Colonic mucosa (tissue), 4 donors: ENCODE results near the gene FMR1. TPM values are rescaled to one million over a fixed set of nuclear protein-coding genes. Genes with fewer than 3 reads are reported as not detected.

Experiments
- DNase-seq: peaks from one replicate; pipeline ENCODE4 v3.0.0-alpha.2; 2020
- H3K27ac ChIP-seq: fragments of 200-600 bp; one replicate; pipeline ENCODE4 v1.8.0; 2021
- H3K27me3 ChIP-seq: fragments of 200-600 bp; one replicate; pipeline ENCODE4 v1.8.0; 2021
- H3K36me3 ChIP-seq: fragments of 200-600 bp; one replicate; pipeline ENCODE4 v1.8.0; 2021
- H3K4me1 ChIP-seq: fragments of 200-600 bp; one replicate; pipeline ENCODE4 v1.8.0; 2021; ENCODE audit warnings: mild to moderate bottlenecking
- H3K4me3 ChIP-seq: fragments of 200-600 bp; one replicate; pipeline ENCODE4 v1.8.0; 2021
- H3K9ac ChIP-seq, 2 donors: one replicate each; pipeline ENCODE4 v1.7.0; 2013; ENCODE audit warnings: control low read depth in 2 of 2, low read depth in 2 of 2, low read length in 2 of 2
- H3K9me3 ChIP-seq: fragments of 200-600 bp; one replicate; pipeline ENCODE4 v1.8.0; 2021
- CTCF ChIP-seq: fragments of 200-600 bp; IDR thresholded peaks from one replicate; pipeline ENCODE4 v1.8.0; 2022; ENCODE audit warnings: antibody characterized with exemption, mild to moderate bottlenecking
- intact Hi-C: fragments of 100-400 bp; cut with DNase I; formaldehyde crosslinking; loops from one replicate; pipeline ENCODE4 v1.14.1; 2022
- total RNA-seq, 2 donors: library from RNA; stranded (reverse); fragmentation: NEBNext Ultra II Directional in 1 of 2; extraction: Animal tissue kit (Norgen Biotek cat#: 25700) in 1 of 2; gene quantifications; one replicate each; pipeline ENCODE4 v1.2.1, GENCODE V29; 2021
- donor health status: healthy.
- donor health status: DM: no; HTN: no; CAD: no.
- donor health status: DM: no; HTN: no; CAD: no.

FMR1 gene
- total RNA-seq, 2 donors from 2014 or later = 39.3 to 45.0 TPM

- no peak overlapping the region for H3K9ac ChIP-seq
- no peaks in the 10 kb centered on the region for H3K36me3 ChIP-seq
- no peaks in the 10 kb centered on the region for H3K27me3 ChIP-seq
- H3K27ac ChIP-seq = no peak overlapping the region
- H3K4me3 ChIP-seq = no peak overlapping the region
- no peak for DNase-seq
- H3K4me1 ChIP-seq = no peaks in the 10 kb centered on the region
- no peak for TF ChIP-seq CTCF
- intact Hi-C loops = no loop called here
- H3K9me3 ChIP-seq = no peaks in the 10 kb centered on the region
These were observed 12.8 kb upstream of the FMR1 start for GRCh38 chrX:147898951-147899350.

DNA sequence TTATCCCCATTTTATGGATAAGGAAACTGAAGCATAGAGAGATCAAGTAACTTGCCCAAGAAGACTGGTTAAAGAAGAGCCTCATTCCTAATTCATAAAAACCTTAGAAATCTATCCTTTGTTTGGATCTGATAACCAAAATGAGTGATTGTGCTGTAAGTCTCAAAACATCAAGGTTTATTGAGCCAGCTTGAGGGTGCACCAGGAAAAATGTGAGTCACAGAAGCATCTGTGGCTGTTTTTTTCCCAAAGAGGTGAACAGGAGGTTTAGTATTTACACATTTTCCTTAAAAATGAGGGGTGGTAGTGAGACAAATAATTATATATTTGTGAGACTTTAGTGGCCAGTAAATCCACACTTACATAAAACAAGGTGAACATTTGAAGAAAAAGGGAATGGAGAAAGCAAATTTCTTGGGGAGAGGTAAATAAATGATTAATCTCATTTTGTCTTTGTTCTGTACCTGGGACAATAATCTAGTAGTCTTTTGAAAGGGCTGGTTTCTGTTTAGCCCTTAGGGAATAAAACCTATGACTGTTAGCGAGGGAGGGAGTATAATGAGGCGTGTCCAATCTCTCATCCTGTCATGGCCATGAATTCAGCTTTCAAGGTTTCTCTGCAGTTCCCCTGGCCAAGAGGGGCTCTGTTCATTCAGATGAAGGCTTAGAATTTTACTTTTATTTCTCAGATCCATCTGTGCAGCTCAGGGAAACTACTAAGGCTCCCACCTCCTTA, 12.2 kb upstream of the FMR1 start:
- Histone ChIP-seq H3K9ac (no peak overlapping the region), H3K4me1 (no peaks in the 10 kb centered on the region), H3K4me3 (no peak overlapping the region), H3K9me3 (no peaks in the 10 kb centered on the region), H3K36me3 (no peaks in the 10 kb centered on the region), H3K27ac (no peak overlapping the region), H3K27me3 (no peaks in the 10 kb centered on the region)
- no peak for TF ChIP-seq CTCF
- no peak for DNase-seq
- intact Hi-C loops = no loop called here

- TF ChIP-seq CTCF = no peak
- Histone ChIP-seq H3K27ac (no peak overlapping the region), H3K36me3 (no peaks in the 10 kb centered on the region), H3K4me1 (no peaks in the 10 kb centered on the region), H3K9ac (no peak overlapping the region), H3K9me3 (no peaks in the 10 kb centered on the region), H3K4me3 (no peak overlapping the region), H3K27me3 (no peaks in the 10 kb centered on the region)
- DNase-seq = no peak
- intact Hi-C loops = no loop called here
These were observed 11.4 kb upstream of the FMR1 start for GRCh38 chrX:147900349-147900748.

DNA sequence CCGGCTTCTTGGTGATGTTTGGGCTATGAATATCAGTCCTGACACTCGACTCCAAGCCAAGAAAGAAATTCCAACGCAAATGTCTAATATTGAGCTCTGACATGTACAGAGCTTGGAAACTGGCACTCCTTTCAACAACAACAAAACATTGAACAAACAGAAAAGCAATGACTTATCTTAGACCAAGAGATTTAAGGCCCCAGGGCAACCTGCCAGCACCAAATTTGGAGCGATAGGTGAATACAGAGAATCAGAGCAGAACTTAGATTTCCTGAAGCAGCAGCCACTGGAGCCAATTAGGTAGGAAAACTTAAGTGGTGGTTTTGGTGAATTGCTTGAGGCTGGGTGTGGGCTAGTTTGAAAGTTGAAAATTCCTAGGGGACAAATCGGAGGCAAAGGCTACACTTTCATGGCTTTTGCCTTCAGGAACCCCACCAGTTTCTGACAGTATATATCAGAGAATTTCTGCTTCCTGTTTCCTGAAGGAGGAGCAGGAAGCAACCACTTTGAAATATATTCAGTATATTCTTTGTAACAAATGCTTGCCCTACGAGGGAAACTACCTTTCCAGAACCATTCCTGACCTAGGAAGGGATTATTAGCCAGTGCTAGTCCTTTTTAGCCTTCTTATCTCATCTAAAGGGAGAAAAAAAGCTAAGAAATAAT, 10.1 kb upstream of the FMR1 start:
- DNase-seq = no peak
- no peak overlapping the region for H3K9ac ChIP-seq
- no peak overlapping the region for H3K4me3 ChIP-seq
- H3K4me1 ChIP-seq = no peaks in the 10 kb centered on the region
- intact Hi-C loops = no loop called here
- no peak for TF ChIP-seq CTCF
- H3K27me3 ChIP-seq = no peaks in the 10 kb centered on the region
- H3K27ac ChIP-seq = no peak overlapping the region
- no peaks in the 10 kb centered on the region for H3K36me3 ChIP-seq
- no peaks in the 10 kb centered on the region for H3K9me3 ChIP-seq

DNA sequence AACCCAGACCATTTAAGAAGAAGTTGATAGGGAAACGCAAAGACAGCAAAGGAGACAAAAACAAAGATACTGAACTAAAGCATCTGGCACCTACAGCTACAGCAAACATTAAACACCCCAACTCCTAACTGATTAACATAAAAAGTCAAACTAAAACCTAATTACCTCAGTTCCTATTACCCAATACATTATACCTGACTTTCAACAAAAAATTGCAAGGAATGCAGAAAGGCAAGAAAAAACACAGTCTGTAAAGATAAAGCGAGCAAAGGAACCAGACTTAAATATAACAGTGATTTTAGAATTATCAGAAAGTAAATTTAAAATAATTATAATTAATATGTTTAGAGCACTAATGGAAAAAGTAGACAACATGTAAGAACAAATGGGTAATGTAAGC, 9.4 kb upstream of the FMR1 start:
- H3K27me3 ChIP-seq = no peaks in the 10 kb centered on the region
- no peak overlapping the region for H3K9ac ChIP-seq
- H3K9me3 ChIP-seq = no peaks in the 10 kb centered on the region
- H3K27ac ChIP-seq = no peak overlapping the region
- no peak for TF ChIP-seq CTCF
- DNase-seq = no peak
- H3K4me1 ChIP-seq = no peaks in the 10 kb centered on the region
- no peaks in the 10 kb centered on the region for H3K36me3 ChIP-seq
- H3K4me3 ChIP-seq = no peak overlapping the region
- intact Hi-C loops = no loop called here
